ENCODE results near the gene NCDN.

- TF ChIP-seq POLR2AphosphoS5 (IDR thresholded peaks at IDR 0.05; ENCODE audit: low read depth, low read length) (no peak), REST (IDR thresholded peaks at IDR 0.05; ENCODE audit: insufficient read depth in 1 of 2, low read depth in 2 of 2, low read length in 2 of 2) (no peak)
These were observed 46.3 kb upstream of the NCDN start for GRCh38 chr1:35511305-35511704.
